AG08395 (cell line): ENCODE data around the gene GRAMD2B.

Experiments used
- DNase-seq: peaks from one replicate; pipeline ENCODE4 v3.0.0; 2012; ENCODE audit warnings: mixed read lengths, low spot score

GRAMD2B gene

DNA sequence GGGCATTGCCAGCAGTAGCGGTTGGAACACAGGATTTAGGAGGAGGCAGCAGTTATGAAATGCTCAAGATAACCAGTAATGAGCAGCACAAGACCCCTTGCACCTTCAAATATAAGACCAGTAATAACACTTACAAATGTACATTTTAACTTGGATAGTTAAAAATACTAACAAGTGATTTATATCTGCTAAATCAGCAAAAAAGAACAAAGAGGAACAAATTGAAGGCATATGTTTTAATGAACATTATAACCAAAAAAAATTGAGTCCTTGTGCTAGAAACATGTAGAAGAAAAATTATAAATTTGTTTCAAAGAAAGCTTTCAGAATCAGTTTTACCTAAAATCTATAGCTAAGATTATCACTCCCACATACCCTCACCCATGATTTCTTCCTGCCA lies 119.8 kb downstream of the GRAMD2B start:
- DNase-seq: no peak

DNA sequence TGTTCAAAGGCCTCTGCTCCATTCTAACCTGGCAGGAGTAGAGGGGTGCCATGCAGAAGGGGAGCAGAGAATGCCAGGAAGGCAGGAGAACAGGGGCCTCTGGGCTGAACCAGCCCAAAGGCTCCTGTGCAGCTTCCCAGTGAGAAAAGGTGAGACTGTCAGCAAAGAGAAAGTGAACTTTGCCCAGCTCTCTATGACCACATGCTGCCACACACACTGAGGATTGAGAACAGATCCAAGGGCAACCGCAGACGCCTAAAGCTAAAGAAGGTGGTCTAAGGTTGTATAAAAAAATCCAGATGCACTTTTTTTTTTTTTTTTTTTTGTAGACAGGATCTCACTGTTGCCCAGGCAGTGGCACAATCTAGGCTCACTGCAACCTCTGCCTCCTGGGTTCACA lies 120.5 kb downstream of the GRAMD2B start:
- no peak for DNase-seq
